ENCODE results near the gene BIN1.

Gene BIN1

DNA sequence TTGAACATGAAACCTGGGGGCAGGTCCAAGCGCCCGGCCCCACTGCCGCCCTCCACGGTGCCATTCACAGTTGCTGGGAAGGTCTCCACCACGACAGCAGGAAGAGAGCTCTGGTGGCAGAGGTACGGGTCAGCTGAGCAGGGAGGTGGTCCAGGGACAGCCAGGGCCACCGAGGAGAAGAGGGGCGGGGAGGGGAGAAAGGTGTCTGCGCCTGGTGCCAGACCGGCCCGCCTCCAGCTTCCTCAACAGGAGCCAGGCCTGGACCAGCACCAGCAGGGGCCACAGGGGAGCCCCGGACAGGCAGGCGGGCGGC lies 56.2 kb downstream of the BIN1 start:
- 94 to 97% methylated on average over 11 to 14 of the region's 14 CpGs for WGBS, 2 experiments (ENCODE audit: insufficient coverage in 2 of 2)
- Histone ChIP-seq H3K4me3 (ENCODE audit: extremely low read depth, insufficient read depth, low read length, poor library complexity, severe bottlenecking) (no peak overlapping the region), H3K4me1 (ENCODE audit: control insufficient read depth, insufficient read depth, low read length, poor library complexity, severe bottlenecking) (no peaks in the 10 kb centered on the region), H3K36me3 (ENCODE audit: control insufficient read depth, insufficient read depth, low read length) (peaks cover 20% of the 10 kb centered on the region), H3K27ac (ENCODE audit: low read depth, low read length, severe bottlenecking) (no peak overlapping the region), H3K9me3 (ENCODE audit: control insufficient read depth, low read length) (no peaks in the 10 kb centered on the region)

DNA sequence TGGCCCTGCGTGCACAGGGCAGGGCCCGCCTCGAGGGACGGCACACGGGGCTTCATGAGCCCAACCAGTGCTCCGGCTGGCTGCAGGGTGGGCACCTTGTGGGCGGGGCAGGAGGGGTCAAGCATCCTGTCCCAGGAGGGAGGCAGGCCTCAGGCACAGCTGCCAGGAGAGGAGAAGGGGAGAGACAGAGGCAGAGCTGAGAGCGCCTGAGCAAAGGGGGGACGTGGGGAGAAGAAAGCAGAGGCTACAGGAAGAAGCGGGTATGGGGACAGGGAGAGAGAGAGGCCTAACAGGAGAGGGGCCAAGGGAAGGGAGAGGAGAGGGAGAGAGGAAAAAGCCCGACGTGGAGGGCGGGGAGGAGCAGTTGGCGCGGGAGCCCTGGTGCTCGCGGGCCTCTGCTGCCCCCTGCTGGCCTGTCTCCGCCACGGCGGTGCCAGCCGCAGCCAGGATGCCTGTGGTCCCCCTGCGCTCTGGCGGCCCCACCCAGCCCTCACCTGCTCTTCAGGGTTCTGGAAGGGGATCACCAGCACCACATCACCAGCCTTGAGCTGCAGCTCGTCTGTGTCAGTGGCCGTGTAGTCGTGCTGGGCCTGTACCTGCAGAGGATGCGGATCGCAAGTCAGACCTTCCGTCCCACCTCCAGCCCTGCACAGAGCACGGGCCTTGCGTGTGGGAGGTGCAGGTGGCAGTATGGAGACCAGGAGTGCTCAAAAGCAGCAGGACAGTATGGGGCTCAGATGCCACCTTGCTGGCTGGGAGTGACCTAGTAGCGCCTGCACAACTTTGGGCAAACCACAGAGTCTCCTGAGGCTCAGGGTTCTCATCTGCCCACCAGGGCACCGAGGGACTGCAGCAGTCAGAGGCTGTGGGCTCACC lies 56.8 kb downstream of the BIN1 start:
- H3K4me3 ChIP-seq (ENCODE audit: extremely low read depth, insufficient read depth, low read length, poor library complexity, severe bottlenecking): no peak overlapping the region
- no peaks in the 10 kb centered on the region for H3K9me3 ChIP-seq (ENCODE audit: control insufficient read depth, low read length)
- H3K36me3 ChIP-seq (ENCODE audit: control insufficient read depth, insufficient read depth, low read length): peaks cover 20% of the 10 kb centered on the region
- H3K4me1 ChIP-seq (ENCODE audit: control insufficient read depth, insufficient read depth, low read length, poor library complexity, severe bottlenecking): no peaks in the 10 kb centered on the region
- no peak overlapping the region for H3K27ac ChIP-seq (ENCODE audit: low read depth, low read length, severe bottlenecking)
- WGBS, 2 experiments (ENCODE audit: insufficient coverage in 2 of 2): 47 to 48% methylated on average over 30 to 32 of the region's 33 CpGs

DNA sequence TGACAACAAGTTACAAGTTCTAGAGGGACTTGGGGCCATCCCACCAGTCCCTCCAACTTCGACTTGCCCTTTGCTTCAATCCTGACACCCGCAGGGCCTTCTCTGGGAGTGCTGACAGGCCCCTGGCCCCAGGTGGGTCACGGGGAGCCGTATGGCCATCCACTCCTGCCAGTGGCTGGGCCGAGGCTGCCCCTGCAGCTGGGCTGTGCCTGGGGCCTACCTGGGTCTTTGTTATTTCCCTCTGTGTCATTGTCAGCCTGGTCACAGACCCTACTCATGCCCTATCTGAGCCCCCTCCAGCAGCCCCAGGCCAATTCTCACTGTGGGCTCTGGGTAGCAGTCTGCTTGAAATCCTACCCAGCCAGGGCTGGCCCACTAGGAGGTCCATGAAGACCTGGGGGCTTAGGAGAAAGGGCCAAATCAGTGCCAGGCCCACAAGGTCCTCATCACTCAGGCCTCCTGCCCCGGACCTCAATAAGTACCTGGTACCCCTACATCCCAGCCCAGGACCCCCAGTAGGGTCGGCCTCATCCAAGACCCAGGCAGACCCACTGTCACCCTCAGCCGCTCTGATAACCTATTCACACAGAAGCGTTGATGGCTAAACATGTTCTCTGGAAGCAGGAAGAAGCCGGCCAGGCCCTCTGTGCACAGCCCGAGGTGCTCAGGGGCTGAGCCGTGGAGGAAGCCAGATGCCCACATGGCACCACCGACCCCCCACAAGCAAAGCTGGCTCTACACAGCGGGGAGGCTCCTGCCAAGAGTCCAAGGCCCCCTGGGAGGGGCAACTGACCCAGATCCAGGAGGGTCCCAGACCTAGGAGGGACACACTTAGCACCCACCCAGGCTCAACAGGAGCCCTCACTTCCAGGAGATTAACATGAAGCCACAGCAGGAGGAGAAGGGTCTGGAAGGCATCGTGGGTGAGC lies 57.7 kb downstream of the BIN1 start:
- 96 to 97% methylated on average over 14 of the region's 15 CpGs for WGBS, 2 experiments (ENCODE audit: insufficient coverage in 2 of 2)
- Histone ChIP-seq H3K27ac (ENCODE audit: low read depth, low read length, severe bottlenecking) (no peak overlapping the region), H3K4me1 (ENCODE audit: control insufficient read depth, insufficient read depth, low read length, poor library complexity, severe bottlenecking) (no peaks in the 10 kb centered on the region)

DNA sequence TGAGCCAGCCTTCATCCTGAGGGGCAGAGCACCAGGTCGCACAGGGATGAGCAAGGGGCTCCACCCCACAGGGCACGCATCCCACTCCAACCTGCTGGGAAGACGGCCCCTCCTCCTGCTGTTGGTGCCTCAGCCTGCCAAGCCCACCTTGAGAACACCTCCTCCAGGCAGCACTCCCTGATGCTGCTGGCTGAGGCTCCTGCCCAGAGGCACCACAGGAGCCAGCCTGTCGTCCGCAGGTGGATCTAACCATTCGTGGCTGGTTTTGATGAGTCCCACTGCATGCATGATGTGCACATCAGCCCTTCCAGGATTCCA lies 58.4 kb downstream of the BIN1 start:
- Histone ChIP-seq H3K4me3 (ENCODE audit: extremely low read depth, insufficient read depth, low read length, poor library complexity, severe bottlenecking) (no peak overlapping the region), H3K36me3 (ENCODE audit: control insufficient read depth, insufficient read depth, low read length) (peaks cover 16% of the 10 kb centered on the region), H3K9me3 (ENCODE audit: control insufficient read depth, low read length) (no peaks in the 10 kb centered on the region), H3K4me1 (ENCODE audit: control insufficient read depth, insufficient read depth, low read length, poor library complexity, severe bottlenecking) (no peaks in the 10 kb centered on the region), H3K27ac (ENCODE audit: low read depth, low read length, severe bottlenecking) (no peak overlapping the region)
- whole genome bisulfite sequencing, 2 experiments (ENCODE audit: insufficient coverage in 2 of 2): 96 to 100% methylated on average over 3 to 6 of the region's 6 CpGs

More for the DNA sequence above, 57.7 kb downstream of the BIN1 start:
- Histone ChIP-seq H3K4me3 (ENCODE audit: extremely low read depth, insufficient read depth, low read length, poor library complexity, severe bottlenecking) (no peak overlapping the region), H3K36me3 (ENCODE audit: control insufficient read depth, insufficient read depth, low read length) (peaks cover 20% of the 10 kb centered on the region), H3K9me3 (ENCODE audit: control insufficient read depth, low read length) (no peaks in the 10 kb centered on the region)

DNA sequence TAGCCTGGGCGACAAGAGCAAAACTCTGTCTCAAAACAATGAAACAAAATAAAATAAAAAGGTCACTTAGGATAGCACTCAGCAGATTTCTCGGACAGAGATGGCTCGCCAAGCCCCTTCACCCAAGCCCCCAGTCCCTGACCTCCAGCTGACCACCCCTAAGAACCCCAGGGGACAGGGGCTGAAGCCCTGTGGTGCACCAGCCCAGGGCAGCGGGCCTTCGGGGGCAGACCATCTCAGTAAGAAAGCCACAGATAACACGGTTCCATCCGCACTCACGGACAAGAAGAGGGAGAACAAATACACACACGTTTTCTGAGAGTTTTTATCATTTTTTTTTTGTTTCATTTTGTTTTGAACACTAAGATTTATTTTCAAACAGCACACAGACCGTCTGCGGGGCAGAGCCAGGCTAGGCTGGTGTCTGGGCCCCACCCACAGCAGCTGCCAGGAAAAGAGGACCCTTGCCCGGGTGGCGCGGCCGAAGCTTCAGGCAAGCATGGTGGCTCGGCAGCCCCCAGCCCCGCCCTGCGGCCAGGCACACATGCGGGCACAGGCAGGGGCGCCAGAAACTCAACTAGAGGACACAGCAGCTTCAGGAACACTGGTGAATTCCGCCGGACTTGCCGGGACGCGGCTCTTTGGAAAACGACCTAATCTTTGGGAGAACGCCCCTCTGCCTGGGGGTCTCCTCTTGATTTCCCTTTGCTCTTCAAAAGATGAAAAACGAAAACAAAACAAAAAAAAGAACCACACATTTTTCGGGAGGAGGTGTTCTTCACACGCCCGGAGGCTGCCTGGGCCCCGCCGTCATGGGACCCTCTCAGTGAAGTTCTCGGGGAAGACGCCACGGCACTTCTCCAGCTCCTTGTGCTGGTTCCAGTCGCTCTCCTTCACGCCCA lies 59.0 kb downstream of the BIN1 start:
- WGBS, 2 experiments (ENCODE audit: insufficient coverage in 2 of 2): 93 to 95% methylated on average over 33 to 35 of the region's 38 CpGs

DNA sequence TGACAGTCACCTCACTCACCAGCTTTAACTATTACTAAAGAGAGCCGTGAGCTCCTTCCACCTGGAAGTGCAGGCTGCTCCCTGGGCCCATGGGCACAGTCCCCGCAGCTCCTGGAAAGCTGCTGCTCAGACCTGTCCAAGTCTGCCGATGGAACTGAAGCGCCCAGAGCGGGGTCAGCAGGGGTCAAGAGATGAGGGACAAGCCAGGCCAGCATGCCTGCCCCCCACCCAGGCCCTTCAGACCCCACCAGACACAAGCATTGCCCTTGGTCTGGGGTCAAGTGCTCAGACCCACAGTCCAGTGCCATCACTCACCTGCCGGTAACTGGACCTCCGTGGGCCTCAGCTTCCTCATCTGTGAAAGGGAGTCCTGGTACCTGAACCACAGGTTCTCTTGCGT lies 59.9 kb downstream of the BIN1 start:
- Histone ChIP-seq H3K9me3 (ENCODE audit: control insufficient read depth, low read length) (no peaks in the 10 kb centered on the region), H3K36me3 (ENCODE audit: control insufficient read depth, insufficient read depth, low read length) (peaks cover 15% of the 10 kb centered on the region), H3K4me1 (ENCODE audit: control insufficient read depth, insufficient read depth, low read length, poor library complexity, severe bottlenecking) (no peaks in the 10 kb centered on the region), H3K27ac (ENCODE audit: low read depth, low read length, severe bottlenecking) (no peak overlapping the region), H3K4me3 (ENCODE audit: extremely low read depth, insufficient read depth, low read length, poor library complexity, severe bottlenecking) (no peak overlapping the region)
- WGBS, 2 experiments (ENCODE audit: insufficient coverage in 2 of 2): 94 to 96% methylated on average over 5 of the region's 8 CpGs

More for the DNA sequence above, 59.0 kb downstream of the BIN1 start:
- no peak overlapping the region for H3K4me3 ChIP-seq (ENCODE audit: extremely low read depth, insufficient read depth, low read length, poor library complexity, severe bottlenecking)
- no peak overlapping the region for H3K27ac ChIP-seq (ENCODE audit: low read depth, low read length, severe bottlenecking)
- H3K36me3 ChIP-seq (ENCODE audit: control insufficient read depth, insufficient read depth, low read length): peaks cover 15% of the 10 kb centered on the region
- H3K9me3 ChIP-seq (ENCODE audit: control insufficient read depth, low read length): no peaks in the 10 kb centered on the region
- no peaks in the 10 kb centered on the region for H3K4me1 ChIP-seq (ENCODE audit: control insufficient read depth, insufficient read depth, low read length, poor library complexity, severe bottlenecking)

DNA sequence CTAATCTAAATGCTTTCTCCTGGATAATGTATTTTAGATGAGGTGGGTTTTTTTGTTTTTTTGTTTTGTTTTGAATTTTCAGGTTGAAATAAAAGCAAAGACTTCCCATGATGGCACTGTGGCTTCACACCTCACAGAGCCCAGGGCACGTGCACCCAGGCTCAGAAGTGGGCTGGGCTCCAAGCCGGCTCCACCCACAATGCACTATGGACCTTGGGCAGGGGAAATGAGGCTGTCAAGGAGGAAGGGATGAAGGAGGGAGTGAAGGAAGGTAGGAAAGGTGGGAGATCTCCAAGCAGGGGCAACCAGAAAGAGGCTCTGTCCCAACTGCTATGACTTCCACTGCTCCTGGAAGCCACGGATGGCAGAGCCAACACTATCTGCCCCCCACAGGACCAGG lies 60.4 kb downstream of the BIN1 start:
- Histone ChIP-seq H3K36me3 (ENCODE audit: control insufficient read depth, insufficient read depth, low read length) (peaks cover 15% of the 10 kb centered on the region), H3K27ac (ENCODE audit: low read depth, low read length, severe bottlenecking) (no peak overlapping the region), H3K4me3 (ENCODE audit: extremely low read depth, insufficient read depth, low read length, poor library complexity, severe bottlenecking) (no peak overlapping the region), H3K4me1 (ENCODE audit: control insufficient read depth, insufficient read depth, low read length, poor library complexity, severe bottlenecking) (no peaks in the 10 kb centered on the region), H3K9me3 (ENCODE audit: control insufficient read depth, low read length) (no peaks in the 10 kb centered on the region)
- 79 to 93% methylated on average over 2 of the region's 3 CpGs for WGBS, 2 experiments (ENCODE audit: insufficient coverage in 2 of 2)

DNA sequence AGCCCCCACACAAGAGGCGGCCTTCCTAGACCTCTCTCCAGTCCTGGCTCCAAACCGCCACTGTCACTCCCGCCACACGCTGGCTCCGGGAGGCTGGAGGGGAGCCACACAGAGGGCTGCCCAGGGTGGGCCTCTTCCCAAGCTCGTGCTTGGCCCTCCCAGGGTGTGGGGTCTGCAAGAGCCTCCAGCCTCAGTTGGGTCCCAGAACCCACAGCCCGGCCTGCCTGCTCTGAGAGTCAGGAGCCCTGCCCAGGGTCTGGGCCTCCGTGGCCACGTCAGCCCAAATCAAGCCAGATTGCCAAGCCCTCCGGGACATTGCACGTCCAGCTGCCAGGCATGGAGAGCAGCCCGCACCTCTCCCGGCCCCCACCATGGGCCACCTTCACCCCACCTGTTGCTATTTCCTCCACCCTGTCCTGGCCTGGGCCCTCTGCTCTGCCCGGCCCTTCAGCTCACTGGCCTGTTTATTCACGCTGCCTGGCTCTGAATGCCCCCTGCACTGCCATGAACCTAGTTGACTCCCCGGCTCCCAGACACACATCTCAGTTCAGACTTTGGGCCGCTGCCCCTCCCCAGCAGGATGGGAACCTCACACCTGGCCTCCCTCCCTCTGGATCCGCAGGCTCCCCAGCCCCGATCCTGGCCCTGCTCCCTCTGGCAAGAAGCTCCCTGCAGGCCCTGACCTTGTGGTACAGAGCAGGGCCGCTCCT lies 61.0 kb downstream of the BIN1 start:
- Histone ChIP-seq H3K4me3 (ENCODE audit: extremely low read depth, insufficient read depth, low read length, poor library complexity, severe bottlenecking) (no peak overlapping the region), H3K27ac (ENCODE audit: low read depth, low read length, severe bottlenecking) (no peak overlapping the region), H3K36me3 (ENCODE audit: control insufficient read depth, insufficient read depth, low read length) (peaks cover 15% of the 10 kb centered on the region), H3K4me1 (ENCODE audit: control insufficient read depth, insufficient read depth, low read length, poor library complexity, severe bottlenecking) (no peaks in the 10 kb centered on the region), H3K9me3 (ENCODE audit: control insufficient read depth, low read length) (no peaks in the 10 kb centered on the region)
- 91 to 93% methylated on average over 14 to 16 of the region's 20 CpGs for whole genome bisulfite sequencing, 2 experiments (ENCODE audit: insufficient coverage in 2 of 2)

DNA sequence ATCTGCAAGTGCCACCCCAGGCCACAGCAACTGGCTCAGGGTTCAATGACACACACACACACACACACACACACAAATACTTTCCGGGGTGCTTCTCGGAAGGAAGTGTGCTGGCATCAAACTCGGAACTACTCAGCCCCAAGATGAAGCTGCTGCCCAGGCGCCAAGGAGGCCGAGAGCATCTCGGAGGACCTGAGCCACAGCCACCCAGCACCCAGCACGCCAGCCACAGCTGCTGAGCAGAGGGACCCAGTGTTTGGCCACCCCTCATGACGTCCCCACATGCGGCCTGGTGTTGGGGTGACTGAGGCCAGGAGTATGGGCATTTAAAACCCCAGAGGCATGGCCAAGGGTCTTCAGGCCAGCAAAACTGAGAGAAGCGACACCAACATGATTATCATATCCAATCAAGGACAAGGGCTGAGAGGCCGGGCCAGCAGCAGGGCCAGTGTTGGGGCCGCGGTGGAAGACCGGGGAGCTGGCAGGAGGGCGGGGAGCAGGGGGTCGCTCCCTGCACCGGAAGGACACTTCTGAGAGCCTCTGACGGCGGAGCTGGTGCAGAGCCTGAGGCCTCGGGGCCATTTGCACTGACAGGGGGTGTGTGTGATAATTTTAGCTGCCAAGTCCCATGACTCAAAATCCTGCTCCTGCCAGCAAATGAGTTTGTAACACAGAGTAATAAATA lies 61.8 kb downstream of the BIN1 start:
- no peaks in the 10 kb centered on the region for H3K9me3 ChIP-seq (ENCODE audit: control insufficient read depth, low read length)
- H3K4me1 ChIP-seq (ENCODE audit: control insufficient read depth, insufficient read depth, low read length, poor library complexity, severe bottlenecking): no peaks in the 10 kb centered on the region
- 95 to 97% methylated on average over 16 to 20 of the region's 20 CpGs for WGBS, 2 experiments (ENCODE audit: insufficient coverage in 2 of 2)
- peaks cover 15% of the 10 kb centered on the region for H3K36me3 ChIP-seq (ENCODE audit: control insufficient read depth, insufficient read depth, low read length)
- no peak overlapping the region for H3K27ac ChIP-seq (ENCODE audit: low read depth, low read length, severe bottlenecking)
- no peak overlapping the region for H3K4me3 ChIP-seq (ENCODE audit: extremely low read depth, insufficient read depth, low read length, poor library complexity, severe bottlenecking)
